GM19438 (cell line): ENCODE measurements around the gene IKZF3.
"Not testable (repeated sequence)": the region's sequence is repeated elsewhere in the genome, so short reads cannot be mapped to it uniquely, and the experiment has no call there.

Experiments
- ATAC-seq: cut with Tn5 transposase; IDR thresholded peaks from one replicate; pipeline ENCODE4 v1.9.1; 2021; ENCODE audit warnings: low read depth; ENCODE audit not compliant: unreplicated experiment

IKZF3 gene

DNA sequence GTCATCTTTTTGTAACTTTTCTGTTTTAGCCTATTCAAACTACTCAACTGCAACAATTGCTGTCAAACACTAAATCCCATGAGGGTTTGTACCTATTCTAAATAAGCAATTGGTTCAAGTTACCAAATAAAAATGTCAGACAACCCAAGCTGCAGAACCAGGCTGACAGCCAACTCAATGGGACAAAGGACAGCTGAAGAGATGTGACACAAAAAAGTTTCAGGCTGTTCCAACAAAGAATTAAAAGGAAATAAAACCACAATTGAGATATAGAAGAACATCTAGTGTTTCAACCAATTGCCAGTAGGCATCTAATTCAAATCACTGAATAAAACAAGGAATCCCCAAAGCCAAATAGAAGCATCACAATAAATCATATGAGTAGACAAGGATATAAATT is 77.1 kb downstream of the IKZF3 start:
- no peak for ATAC-seq

DNA sequence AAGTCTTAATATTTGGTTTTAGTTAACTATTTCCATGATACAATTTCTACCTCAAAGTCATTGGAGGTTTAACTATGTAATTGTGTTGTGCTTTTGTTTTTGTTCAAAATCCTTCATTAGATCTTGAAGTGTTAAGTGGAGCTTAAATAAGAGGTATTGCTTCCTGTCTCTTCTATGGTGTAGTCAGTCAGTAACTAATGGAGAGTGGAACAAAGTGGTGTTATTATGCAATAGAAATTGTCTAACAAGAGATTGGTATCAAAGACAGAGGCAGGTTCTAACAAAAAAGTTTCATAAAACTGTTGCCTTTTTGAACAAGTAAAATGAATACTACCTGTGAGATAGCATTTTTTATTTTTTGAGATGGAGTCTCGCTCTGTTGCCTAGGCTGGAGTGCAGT is 81.1 kb downstream of the IKZF3 start:
- ATAC-seq, result no peak

DNA sequence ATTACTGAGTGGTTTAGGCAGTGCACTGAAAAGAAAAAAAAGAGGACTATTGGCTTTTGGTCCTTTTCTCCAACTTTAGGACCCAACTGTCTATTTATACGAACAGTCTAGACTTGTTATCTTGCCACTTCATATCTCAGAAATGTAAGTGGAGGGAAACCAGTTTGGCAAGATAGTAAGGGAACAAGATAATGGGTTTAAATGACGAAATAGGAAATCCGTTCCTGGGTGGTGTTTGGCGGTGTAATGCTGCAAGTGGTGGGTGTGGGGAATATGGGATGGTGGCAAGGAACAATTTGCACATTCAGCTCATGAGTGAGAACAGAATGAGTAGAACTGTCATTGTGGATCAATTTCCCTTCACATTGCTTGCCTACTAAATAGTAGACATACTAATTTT is 81.6 kb downstream of the IKZF3 start:
- ATAC-seq, result no peak

DNA sequence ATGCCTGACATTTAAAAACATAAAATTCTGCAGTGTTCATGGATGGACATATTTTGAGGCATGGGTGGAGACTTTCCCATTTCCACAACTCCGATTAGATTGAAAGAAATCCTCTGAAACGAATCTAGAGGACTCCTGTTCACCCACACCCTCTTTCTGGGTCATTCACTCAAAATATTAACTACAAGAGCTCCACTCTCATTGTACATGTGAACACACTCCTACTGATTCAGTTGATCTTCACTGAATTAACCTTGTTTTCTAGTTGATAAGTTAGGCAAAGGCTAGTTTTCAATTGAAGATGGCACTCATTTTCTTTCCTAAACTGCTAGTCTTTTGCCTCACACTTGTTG is 82.3 kb downstream of the IKZF3 start:
- no peak for ATAC-seq

DNA sequence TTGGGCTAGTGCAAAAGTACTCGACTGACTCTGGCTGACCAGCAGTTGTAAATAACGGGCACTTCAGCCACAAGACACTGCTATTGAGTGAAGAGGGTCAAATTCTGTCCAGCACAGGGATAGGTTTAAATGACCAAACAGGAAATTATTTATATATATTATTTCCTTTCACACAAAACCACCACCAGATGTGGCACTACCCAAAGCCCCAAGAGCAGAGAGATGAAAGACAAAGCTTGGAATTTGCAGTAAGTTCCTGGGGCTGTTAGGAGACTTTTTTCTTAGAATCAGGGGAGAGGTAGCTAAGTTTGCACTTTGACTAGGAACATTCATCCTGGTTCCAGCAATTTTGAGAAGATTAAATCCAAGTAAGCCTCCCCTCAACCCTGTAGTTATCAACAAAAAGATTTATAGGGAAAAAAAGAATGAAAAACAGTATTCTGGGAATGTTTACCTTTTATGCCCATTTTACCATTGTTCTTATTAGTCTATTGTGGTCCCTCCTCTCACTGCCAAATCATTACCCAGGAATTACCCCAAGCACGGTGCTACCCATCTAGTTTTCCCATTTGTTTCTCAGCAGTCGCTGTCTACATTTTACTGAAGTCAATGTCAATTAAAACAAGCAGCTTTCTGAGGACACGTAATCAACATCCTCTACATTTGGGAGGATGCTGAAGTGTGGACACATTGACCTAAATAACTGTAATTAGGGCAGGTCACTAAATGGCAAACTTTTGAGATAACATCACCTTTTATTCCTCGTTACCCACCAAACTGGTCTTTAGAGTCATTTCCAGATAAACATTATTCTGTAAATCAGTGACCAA is 82.9 kb downstream of the IKZF3 start:
- no peak for ATAC-seq

DNA sequence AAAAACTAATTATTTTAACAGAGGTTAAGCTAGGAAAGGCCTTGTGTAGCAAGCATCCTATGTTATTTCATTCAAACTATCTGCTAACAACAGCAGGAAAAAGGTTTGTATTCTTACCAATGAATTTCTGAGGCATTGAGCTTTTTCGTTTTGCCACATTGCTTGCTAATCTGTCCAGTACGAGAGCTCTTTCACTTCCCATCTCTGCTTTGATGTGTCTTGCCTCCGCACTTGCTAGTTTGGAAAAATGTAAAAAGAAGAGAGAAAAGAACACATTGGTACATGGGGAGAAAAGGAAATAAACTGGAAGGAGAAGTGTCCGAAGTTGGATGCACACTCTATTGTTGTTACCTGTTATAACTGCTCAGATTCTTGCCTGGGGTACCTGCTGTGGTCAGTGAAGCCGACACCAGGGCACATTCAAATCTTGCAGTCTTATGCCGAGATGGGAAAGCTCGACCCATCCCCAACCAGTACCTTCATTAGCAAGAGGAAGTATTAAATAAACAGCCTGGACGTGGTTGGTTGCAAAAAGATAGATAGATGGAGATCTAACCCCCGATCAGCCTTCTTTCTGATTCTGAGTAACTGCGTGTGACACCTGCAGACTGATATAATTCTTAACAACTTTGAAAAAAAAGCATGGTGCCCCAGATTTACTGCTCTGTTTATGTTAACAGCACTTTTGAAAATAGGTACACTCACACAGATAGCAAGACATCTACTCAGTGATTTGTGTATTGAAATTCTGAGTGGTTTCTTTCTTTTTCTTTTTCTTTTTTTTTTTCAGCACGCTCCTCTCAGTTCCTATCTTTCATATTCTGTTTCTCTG is 86.4 kb downstream of the IKZF3 start:
- no peak for ATAC-seq

DNA sequence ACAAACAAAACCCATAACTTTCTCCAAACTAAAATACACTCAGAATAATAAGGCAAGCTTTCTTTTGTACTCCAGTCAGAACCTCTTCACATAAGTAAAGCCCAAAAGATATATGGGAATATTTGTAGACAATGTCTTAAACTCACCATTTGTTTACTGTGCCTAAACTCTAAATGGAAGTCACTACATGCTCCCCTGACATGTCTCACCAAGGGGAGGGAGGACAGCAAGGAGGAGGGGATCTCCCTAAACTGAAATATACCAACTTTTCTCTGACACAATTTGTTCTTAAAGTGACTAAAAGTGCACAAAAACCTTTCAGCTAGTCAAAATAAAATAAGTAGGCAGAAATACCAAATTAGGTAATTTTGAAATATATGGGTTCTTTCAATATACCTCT is 87.9 kb downstream of the IKZF3 start:
- ATAC-seq, result no peak

DNA sequence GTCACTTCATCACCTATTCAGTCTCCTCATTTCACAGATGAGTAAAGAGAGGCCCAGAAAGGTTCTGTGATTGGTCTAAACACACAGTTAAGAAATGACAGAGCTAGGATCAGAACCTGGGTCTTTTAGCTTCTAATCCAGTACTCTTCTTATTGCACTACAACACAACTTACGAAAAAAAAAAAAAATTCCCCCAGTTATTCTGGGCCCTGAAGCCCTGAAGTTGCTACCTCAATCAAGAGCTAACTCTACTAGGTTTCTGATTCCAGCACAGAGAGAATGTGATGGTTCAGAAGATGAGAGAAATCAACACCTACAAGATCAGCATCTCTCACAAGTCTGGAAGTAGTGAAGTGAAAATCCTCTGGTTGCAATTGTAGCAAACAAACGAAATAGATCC is 89.1 kb downstream of the IKZF3 start:
- ATAC-seq, result no peak

DNA sequence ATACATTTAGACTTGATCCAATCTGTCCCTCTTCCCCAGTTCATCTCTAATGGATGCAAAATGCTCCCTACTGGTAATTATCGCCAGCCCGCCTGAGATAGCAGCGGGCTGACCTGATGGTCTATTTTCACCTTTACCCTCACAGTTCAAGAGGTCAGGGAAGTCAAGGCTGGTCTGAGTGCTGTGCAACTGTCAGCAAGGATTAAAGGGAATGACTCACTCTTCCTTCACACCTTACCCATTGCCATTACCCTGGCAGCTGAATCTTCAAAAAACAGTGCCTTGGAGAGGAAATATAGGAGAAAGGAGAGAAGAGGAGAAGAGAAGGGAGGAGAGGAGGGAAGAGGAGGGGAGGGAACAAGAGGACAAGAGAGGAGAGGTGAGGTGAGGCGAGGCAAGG is 90.1 kb downstream of the IKZF3 start:
- ATAC-seq, result no peak

DNA sequence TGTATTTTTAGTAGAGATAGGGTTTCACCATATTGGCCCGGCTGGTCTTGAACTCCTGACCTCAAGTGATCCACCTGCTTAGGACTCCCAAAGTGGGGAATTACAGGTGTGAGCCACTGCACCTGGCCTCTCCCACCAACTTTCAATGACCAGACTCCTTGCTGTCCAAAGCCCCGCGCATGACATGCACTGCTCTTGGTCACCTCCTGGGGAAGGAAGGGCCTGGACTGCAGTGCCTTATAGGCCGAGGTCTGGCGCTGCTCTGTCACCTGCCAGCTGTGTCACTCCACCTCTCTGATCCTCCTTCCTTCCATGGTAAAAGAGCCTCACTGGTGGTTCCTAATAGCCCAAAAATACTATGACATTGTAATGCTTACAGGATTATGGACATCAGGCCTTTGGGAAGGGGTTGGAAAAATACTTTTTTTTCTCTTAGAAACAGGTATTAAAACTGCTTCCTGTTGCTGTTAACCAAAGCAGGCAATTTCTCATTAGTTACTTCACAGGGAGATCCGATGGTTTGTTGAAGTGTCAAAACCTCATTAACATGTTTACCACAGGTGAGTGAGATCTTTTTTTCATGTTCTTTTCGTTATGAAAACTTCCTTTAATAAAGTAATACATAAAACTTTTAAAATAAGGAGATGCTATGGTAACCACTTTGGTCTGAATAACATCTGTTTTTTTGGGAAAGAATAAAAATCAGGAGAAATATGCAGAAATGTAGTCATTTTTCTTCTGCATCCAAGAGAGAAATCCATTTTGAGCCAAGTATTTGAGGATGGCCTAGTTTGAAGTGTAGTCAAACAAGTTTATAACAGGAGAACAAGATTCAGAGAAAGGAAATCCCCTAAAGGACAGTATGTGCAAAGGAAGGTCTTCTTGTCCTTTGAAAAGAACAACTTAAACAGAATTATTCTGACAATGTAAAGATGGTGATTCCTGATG is 90.9 kb downstream of the IKZF3 start:
- ATAC-seq, result no peak

DNA sequence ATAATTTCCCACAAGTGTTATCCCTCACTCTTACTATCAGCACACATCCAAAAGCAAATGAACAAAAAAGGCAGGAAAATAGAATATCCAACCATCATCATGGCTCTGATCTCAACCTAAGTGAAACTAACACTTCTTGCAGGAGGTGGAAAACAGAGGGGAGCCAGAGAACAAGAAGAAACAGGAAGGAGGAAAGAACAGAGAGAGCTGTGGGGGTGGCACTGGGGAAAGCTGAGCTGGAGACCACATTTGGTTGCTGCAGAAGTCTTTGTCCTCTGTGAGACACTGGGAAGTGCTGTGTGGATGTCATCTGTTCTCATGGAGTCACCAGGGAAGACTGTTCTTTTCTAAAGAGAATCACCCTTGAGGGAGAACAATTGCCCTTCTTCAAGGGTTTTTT is 91.7 kb downstream of the IKZF3 start:
- no peak for ATAC-seq

DNA sequence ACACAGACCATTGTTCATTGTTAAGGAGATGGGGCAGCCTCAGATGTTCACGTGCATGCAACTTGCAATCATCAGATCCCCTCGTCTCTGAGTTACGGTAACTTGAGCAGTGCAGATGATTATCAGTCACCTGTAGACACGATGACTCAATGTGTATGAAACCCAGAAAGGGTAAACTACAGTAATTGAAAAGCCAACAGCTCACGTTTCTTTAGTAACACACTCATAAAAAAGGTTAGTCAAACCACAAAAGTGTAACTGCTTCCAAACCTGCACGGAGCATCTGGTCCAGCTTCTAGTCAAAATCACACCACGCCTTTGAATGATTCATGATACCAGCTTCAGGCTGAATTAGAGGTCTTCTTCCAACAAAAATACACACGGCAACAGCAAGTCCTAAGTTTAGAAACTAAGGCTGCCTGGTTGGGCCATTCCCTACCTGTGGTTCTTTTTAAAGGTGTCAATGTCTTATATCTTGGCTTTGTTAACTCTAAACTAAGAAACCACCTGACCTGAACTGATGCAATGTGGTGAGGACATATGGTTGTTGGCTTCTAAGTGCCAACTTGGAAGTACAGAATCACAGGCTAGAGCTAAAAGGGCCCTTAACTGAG is 94.0 kb downstream of the IKZF3 start:
- ATAC-seq, result no peak

DNA sequence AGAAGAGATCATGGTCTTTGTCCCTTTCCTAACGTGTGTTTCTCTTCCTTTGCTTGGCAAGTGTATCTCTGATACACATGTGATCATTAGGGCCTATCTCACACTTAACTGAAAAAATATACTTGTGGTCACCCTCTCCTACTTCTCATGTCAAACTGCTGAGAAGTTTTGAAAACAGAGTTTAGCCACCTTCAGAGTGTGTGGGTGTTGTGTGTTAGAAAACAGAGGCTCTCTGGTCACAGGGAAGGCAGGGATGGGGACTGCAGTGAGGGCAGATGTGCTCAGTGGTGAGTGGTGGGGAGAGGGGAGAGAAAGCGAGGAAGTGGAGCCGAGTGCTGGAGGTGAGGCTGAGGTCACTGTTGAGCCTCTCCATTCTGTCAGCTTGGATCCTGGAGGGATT is 97.0 kb downstream of the IKZF3 start:
- ATAC-seq, result no peak

DNA sequence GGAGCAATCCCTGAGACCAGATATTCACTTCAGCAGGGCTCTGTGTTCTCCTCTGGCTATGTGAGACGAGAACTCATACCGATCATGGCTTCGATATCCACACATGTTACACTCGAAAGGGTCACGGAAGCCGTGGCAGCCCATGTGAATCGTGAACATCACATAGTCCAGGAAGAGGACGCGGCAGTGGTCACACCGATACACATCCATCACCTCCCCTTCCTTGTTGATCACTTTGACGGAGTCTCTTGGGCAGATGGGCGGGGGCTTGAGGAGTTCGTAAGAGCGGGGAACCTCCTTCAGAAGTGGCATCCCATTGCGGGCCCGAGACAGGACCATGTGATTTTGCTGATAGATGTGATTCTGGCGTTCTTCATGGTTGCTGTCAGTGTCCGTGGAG is 98.3 kb downstream of the IKZF3 start:
- ATAC-seq, result no peak

DNA sequence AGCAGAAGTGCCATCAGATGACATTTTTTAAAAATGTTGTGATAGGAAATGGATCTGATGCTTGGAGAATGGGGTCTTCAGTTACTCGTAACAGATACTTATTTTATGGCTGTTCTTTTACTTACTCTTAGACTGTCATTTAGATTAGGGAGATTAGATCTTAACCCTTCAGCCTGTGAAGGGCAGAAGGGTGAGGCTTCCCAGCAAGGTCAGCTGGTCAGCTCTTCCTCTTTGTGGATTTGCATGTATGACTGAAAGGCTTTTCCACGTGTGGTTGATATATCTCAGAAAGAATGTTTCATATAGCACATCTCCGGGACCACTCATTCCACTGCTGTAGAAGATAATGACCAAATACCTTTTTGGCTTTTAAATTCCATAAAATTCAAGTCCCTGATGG is 98.9 kb downstream of the IKZF3 start:
- ATAC-seq, result no peak

DNA sequence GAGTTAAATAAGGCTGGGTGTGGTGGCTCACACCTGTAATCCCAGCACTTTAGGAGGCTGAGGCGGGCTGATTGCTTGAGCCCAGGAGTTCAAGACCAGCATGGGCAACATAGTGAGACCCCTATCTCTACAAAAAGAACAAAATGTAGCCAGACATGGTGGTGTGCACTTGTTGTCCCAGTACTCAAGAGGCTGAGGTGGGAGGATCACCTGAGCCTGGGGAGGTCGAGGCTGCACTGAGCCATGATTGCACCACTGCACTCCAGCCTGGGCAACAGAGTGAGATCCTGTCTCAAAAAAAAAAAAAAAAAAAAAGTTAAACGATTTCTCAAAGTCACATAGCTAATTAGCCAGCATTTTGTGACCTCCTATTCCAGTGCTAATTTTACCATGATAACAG is 99.9 kb downstream of the IKZF3 start:
- ATAC-seq, result not testable (repeated sequence)

DNA sequence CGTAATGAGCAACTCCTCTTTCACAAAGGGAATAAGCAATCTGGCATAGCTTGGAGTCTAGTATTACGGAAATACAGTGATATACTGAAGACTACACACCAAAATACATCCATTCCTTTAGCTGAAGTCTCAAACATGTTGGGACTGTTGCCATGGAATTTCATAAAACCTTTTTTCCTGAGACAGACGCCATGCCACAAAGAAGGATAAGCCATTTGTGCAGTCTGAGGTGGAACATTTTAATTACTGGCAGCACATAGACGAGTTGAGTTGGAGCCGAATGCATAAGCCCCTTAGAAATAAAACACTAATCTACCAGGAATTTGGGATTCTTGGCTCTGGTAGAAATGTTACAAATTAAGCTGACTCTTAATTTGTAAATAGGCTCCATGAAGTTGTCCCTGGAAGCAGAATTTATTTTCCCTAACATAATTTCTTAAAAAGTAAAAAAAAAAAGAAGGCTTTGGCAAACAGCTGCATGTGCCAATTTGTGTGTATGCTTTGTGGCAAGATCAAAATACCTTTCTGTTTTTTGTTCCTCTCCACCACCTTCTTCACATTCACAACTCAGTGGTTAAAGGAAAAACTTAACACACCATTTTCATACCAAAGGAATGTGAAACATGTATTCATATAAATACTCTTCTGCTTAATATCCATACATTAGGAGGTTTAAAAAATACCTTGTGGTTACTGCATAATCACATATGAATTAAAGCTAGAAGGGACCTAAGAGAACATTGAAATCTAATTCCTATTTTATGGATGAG is 100.9 kb downstream of the IKZF3 start:
- no peak for ATAC-seq

DNA sequence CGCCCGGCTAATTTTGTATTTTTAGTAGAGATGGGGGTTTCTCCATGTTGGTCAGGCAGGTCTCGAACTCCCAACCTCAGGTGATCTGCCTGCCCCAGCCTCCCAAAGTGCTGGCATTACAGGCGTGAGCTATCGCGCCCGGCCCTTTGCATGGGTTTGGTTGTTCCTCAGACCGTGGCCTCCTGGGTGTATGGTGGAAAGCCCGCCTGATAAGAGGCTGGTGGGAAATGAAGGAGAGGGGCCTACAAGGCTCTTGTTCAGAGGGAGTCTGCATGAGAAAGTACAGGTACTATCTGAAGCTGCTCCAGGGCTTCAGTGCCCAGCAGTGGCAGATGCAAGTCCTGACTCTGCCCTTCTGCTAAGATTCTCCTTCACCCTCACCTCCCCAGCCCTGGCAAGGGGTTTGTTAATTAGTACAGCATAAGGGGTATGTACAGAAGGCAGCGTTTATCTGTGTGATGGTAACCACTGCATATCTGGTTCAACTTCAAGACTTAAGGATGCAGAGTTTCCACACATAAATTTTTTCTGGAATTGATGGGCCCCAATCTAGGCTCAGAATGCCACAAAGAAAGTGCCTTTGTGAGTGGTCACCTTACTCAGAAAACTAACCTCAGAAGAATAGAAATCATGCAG is 102.1 kb downstream of the IKZF3 start:
- ATAC-seq, result no peak

DNA sequence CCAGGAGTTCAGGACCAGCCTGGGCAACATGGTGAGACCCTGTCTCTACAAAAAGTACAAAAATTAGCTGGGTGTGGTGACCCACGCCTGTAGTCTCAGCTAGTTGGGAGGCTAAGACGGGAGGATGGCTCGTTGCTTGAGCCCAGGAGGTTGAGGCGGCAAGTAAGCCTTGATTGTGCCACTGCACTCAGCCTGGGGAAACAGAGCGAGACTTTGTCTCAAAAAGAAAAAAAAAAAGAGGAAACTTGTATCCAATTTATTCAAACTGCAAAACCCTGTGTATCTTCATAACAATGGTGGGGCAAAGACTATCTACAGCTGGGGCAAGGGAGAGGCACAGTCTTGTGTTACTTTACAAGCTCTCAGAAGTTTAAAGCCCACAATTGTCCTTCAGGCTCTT is 104.9 kb downstream of the IKZF3 start:
- no peak for ATAC-seq
